Sigmoid colon (tissue), 4 donors: ENCODE results near the gene MAGI2.

Experiments used
- POLR2A ChIP-seq, 2 donors: fragments of 450-650 bp; IDR thresholded peaks; one replicate each; pipeline ENCODE4 v1.6.1; 2016; ENCODE audit warnings: antibody characterized with exemption in 2 of 2, mild to moderate bottlenecking in 2 of 2, moderate library complexity in 2 of 2
- POLR2AphosphoS5 ChIP-seq, 4 donors: sonication (generic); formaldehyde crosslinking; IDR thresholded peaks; one replicate each; pipeline ENCODE4 v1.6.1; 2017; ENCODE audit warnings: antibody characterized with exemption in 4 of 4
- TF ChIP-seq, protein P1 (sequence below), 4 experiments: fragments of 450-650 bp in 3 of 4; fragments of 200-600 bp in 1 of 4; IDR thresholded peaks; one replicate each; pipeline ENCODE4 v1.5.1; 2016 to 2019; ENCODE audit warnings: antibody characterized with exemption in 4 of 4, mild to moderate bottlenecking in 3 of 4, moderate library complexity in 2 of 4

DNA sequence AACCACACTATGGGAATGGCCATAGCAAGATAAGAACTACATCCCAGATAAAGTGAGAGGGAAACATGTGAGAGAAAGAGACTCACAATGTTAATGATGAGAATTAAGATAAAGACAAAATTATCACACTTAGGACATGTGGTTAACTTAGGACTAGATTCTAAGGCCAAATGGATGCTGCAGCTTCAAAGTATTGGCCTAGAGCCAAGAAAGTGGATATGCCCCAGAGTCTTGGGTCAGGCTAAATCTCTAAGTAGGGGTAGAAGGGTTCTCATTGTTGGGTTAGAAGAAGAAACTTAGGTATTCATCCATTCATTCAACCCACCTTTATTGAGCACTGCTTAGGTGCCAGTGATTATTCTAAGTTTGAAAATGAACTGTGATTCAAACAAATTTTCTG lies 836.9 kb downstream of the MAGI2 start:
- no peak for TF ChIP-seq POLR2A (IDR thresholded peaks at IDR 0.05)
- TF ChIP-seq, protein P1, sequence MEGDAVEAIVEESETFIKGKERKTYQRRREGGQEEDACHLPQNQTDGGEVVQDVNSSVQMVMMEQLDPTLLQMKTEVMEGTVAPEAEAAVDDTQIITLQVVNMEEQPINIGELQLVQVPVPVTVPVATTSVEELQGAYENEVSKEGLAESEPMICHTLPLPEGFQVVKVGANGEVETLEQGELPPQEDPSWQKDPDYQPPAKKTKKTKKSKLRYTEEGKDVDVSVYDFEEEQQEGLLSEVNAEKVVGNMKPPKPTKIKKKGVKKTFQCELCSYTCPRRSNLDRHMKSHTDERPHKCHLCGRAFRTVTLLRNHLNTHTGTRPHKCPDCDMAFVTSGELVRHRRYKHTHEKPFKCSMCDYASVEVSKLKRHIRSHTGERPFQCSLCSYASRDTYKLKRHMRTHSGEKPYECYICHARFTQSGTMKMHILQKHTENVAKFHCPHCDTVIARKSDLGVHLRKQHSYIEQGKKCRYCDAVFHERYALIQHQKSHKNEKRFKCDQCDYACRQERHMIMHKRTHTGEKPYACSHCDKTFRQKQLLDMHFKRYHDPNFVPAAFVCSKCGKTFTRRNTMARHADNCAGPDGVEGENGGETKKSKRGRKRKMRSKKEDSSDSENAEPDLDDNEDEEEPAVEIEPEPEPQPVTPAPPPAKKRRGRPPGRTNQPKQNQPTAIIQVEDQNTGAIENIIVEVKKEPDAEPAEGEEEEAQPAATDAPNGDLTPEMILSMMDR (IDR thresholded peaks at IDR 0.05) = no peak
- TF ChIP-seq POLR2AphosphoS5 (IDR thresholded peaks at IDR 0.05) = no peak
